ENCODE data around the gene MTCH1. TPM values are rescaled to one million over a fixed set of nuclear protein-coding genes. Genes with fewer than 3 reads are reported as not detected.

MTCH1 gene
- total RNA-seq, 2 experiments from 2014 or later: 131 TPM

GRCh38 chr6:37014667-37015066 lies 28.7 kb upstream of the MTCH1 start:
- H3K27me3 Mint-ChIP-seq: no peaks in the 10 kb centered on the region
- H3K4me3 Mint-ChIP-seq: no peak overlapping the region
- DNase-seq: no peak
- peaks cover 23% of the 10 kb centered on the region for H3K4me1 Mint-ChIP-seq
- H3K9me3 Mint-ChIP-seq: no peaks in the 10 kb centered on the region
- CTCF ChIA-PET: interaction anchor here (1.3 to 19.8 kb wide), 2 partner anchors 194 to 248 kb away, joined by 3 to 786 read pairs; no protein-coding TSS in a partner anchor
- no peaks in the 10 kb centered on the region for H3K36me3 Mint-ChIP-seq (ENCODE audit: low read depth)
- POLR2A ChIA-PET: no interaction called here
- H3K27ac Mint-ChIP-seq: no peak overlapping the region

DNA sequence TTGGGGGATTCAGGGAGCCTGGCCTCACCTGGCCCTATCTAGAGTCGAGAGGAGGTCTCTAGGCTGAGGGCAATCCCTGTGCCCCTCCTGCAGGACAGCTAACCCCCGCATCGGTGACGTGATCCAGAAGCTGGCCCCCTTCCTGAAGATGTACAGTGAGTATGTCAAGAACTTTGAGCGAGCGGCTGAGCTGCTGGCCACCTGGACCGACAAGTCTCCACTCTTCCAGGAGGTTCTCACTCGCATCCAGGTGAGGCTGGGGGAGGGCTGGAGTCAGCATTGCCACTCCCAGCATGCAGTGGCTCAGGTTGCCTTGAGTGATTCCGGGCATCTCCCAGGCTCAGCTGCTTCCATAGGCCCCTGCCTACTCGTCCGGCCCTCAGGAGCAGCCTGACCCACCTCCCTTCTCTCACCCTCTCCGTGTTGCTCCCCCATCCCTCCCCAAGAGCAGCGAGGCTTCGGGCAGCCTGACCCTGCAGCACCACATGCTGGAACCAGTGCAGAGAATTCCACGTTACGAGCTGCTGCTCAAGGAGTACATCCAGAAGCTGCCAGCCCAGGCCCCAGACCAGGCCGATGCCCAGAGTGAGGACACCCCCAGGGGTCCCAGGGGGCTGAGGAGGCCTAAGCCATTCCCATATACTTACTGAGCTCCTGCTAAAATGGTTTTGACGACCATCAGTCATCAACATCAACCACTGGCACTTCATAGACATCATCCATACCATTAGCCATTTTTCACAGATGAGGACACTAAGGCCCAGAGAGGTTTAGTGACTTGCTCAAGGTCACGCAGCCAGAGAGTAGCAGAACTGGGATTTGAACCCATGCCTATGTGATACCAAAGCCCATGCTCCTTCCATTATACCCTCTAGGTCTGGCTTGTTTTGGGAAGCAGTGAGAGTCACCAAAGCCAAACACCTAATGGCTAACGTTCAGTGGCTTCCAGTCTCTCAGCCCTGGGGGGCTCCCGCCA lies 27.8 kb upstream of the MTCH1 start:
- no peak for DNase-seq
- ChIA-PET CTCF (no interaction called here), POLR2A (interaction anchor here (1.0 kb wide), 1 partner anchor 27 kb away, joined by 3 read pairs; no protein-coding TSS in a partner anchor)
- H3K27me3 Mint-ChIP-seq: no peaks in the 10 kb centered on the region
- no peak overlapping the region for H3K27ac Mint-ChIP-seq
- H3K36me3 Mint-ChIP-seq (ENCODE audit: low read depth): no peaks in the 10 kb centered on the region
- H3K4me1 Mint-ChIP-seq: peaks cover 14% of the 10 kb centered on the region
- H3K4me3 Mint-ChIP-seq: no peak overlapping the region
- H3K9me3 Mint-ChIP-seq: no peaks in the 10 kb centered on the region

GRCh38 chr6:37011656-37012378 lies 25.8 kb upstream of the MTCH1 start:
- Mint-ChIP-seq H3K36me3 (ENCODE audit: low read depth) (no peaks in the 10 kb centered on the region), H3K9me3 (no peaks in the 10 kb centered on the region), H3K4me1 (peaks cover 14% of the 10 kb centered on the region), H3K27ac (no peak overlapping the region), H3K4me3 (no peak overlapping the region), H3K27me3 (no peaks in the 10 kb centered on the region)
- ChIA-PET CTCF (interaction anchor here (0.9 kb wide), 1 partner anchor 10 kb away, joined by 3 read pairs; no protein-coding TSS in a partner anchor), POLR2A (interaction anchor here (1.4 to 1.7 kb wide), 2 partner anchors 26 to 137 kb away, joined by 3 to 4 read pairs; partner anchors contain the start of gene MTCH1)
- no peak for DNase-seq

DNA sequence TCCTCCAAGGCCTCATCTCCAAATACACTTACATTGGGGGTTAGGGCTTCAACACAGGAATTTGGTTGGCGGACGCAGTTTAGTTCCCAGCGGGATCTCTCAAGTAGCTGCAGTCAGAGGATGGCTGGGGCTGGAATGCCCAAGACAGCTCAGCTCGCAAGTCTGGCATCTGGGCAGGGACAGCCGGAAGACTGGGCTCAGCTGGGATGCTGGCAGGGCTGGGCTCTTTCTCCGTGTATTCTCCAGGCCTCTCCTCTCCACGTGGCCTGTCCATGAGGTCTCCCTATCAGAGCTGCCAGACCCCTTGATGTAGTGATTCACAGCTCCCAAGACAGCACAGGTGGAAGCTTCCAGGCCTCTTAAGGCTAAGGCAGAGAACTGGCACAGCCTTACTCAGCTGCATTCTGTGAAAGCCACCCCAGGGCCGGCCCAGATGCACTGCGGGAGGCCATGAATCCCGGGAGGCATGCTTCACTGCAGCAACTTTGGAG lies 24.5 kb upstream of the MTCH1 start:
- Mint-ChIP-seq H3K9me3 (no peaks in the 10 kb centered on the region), H3K27me3 (no peaks in the 10 kb centered on the region), H3K4me3 (no peak overlapping the region), H3K27ac (no peak overlapping the region), H3K4me1 (peaks cover 27% of the 10 kb centered on the region), H3K36me3 (ENCODE audit: low read depth) (no peaks in the 10 kb centered on the region)
- CTCF ChIA-PET: no interaction called here
- POLR2A ChIA-PET: interaction anchor here (1.3 to 1.7 kb wide), 3 partner anchors 23 to 135 kb away, joined by 3 to 4 read pairs (median 3); partner anchors contain the start of gene MTCH1
- DNase-seq: no peak

GRCh38 chr6:37008484-37009465 lies 22.8 kb upstream of the MTCH1 start:
- no peaks in the 10 kb centered on the region for H3K9me3 Mint-ChIP-seq
- DNase-seq: no peak

DNA sequence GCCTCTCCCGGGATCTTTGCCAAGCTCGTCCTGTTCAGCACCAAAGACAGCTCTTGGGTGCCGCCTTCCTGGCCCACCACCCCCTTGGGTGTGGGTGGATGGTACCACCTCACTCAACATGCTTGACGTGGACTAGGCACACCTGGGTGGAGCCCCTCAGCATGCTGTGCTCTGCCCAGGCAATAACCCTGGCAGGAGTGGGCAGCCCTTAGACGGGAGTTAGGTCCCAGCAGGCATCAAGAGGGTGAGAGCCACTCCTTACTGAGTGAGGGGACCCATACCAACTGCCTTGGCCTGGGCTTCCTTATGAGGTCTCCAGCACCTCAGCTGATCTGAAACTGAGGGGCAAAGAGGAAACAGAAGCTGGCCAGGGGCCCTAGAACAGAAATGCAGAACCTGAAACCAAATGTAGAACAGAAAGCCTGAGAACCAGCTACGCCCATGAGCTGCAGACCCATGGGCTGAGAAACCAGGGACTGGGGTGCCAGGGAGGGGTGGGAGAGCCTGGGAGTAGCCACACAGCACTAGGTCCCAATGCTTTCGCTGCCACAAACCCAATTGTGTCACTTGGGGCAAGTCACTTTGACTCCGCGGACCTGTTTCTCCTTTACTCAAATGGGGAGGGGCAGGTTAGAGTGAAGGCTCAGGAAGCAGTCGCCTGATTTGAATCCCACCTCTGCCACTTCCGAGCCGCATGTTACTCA lies 21.5 kb upstream of the MTCH1 start:
- POLR2A ChIA-PET: interaction anchor here (0.8 to 2.9 kb wide), 7 partner anchors 11 to 132 kb away, joined by 3 to 15 read pairs (median 5); partner anchors contain the start of genes C6orf89, MTCH1 and PPIL1
- CTCF ChIA-PET: interaction anchor here (0.6 to 3.2 kb wide), 9 partner anchors 11 to 373 kb away, joined by 3 to 28 read pairs (median 5); partner anchors contain the start of genes C6orf89 and MTCH1
- DNase-seq: no peak
- H3K27ac Mint-ChIP-seq: no peak overlapping the region
- H3K27me3 Mint-ChIP-seq: no peaks in the 10 kb centered on the region
- no peak overlapping the region for H3K4me3 Mint-ChIP-seq
- H3K36me3 Mint-ChIP-seq (ENCODE audit: low read depth): no peaks in the 10 kb centered on the region
- H3K9me3 Mint-ChIP-seq: no peaks in the 10 kb centered on the region
- H3K4me1 Mint-ChIP-seq: peaks cover 29% of the 10 kb centered on the region

More at GRCh38 chr6:37008484-37009465, 22.8 kb upstream of the MTCH1 start:
- Mint-ChIP-seq H3K4me1 (peaks cover 29% of the 10 kb centered on the region), H3K4me3 (no peak overlapping the region), H3K27me3 (no peaks in the 10 kb centered on the region), H3K27ac (no peak overlapping the region), H3K36me3 (ENCODE audit: low read depth) (no peaks in the 10 kb centered on the region)
- ChIA-PET CTCF (interaction anchor here (0.7 to 3.2 kb wide), 3 partner anchors 8 to 11 kb away, joined by 3 to 28 read pairs (median 4); no protein-coding TSS in a partner anchor), POLR2A (no interaction called here)

GRCh38 chr6:37006793-37007339 lies 20.9 kb upstream of the MTCH1 start:
- Mint-ChIP-seq H3K27me3 (no peaks in the 10 kb centered on the region), H3K27ac (no peak overlapping the region), H3K4me1 (peaks cover 29% of the 10 kb centered on the region), H3K4me3 (peak overlapping the region; percentile 62), H3K36me3 (ENCODE audit: low read depth) (no peaks in the 10 kb centered on the region), H3K9me3 (no peaks in the 10 kb centered on the region)
- CTCF ChIA-PET: interaction anchor here (0.5 to 3.2 kb wide), 12 partner anchors 12 to 374 kb away, joined by 3 to 28 read pairs (median 4); partner anchors contain the start of genes C6orf89 and MTCH1
- DNase-seq: no peak
- POLR2A ChIA-PET: interaction anchor here (0.8 to 2.9 kb wide), 7 partner anchors 12 to 131 kb away, joined by 3 to 15 read pairs (median 5); partner anchors contain the start of genes C6orf89, MTCH1 and PPIL1

DNA sequence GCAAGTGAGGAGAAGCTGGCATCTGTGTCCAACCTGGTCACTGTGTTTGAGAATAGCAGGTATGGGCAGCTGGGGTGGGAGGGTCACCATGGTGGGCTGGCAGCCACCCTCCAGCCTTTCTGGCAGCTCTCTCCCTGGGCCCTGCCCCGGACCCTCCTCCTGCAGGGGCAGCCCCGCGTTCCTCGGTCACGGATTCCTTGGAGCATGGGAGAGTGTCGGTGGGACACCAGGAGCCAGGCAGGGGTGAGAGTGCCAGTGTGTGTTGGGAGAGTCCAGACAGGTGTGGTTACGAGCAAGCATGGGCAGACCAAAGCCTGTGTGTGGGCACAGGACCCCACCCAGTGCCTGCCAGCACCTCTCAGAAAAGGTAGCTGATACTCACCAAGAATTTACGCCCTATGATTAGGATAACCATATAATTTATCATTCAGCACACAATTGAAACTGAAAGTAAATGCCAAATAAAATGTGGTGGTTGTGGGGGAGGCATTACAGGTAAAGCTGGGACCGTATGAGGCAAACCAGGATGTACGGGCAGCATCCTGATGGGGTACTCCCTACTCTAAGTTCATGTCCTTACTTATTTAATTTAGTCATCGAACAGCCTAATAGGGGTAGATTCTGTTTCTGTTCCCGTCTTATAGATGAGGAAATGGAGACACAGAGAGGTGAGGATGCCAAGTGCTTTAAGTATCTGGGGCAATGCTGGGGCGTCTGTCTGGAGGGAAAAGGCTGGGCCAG lies 20.0 kb upstream of the MTCH1 start:
- no peaks in the 10 kb centered on the region for H3K27me3 Mint-ChIP-seq
- H3K4me3 Mint-ChIP-seq: peak overlapping the region; percentile 62
- ChIA-PET CTCF (interaction anchor here (0.5 to 3.2 kb wide), 10 partner anchors 13 to 246 kb away, joined by 3 to 28 read pairs (median 4); partner anchors contain the start of genes C6orf89 and MTCH1), POLR2A (interaction anchor here (1.7 to 2.9 kb wide), 4 partner anchors 12 to 131 kb away, joined by 5 to 15 read pairs (median 9); partner anchors contain the start of genes C6orf89, MTCH1 and PPIL1)
- no peaks in the 10 kb centered on the region for H3K36me3 Mint-ChIP-seq (ENCODE audit: low read depth)
- peaks cover 29% of the 10 kb centered on the region for H3K4me1 Mint-ChIP-seq
- no peaks in the 10 kb centered on the region for H3K9me3 Mint-ChIP-seq
- DNase-seq: no peak
- peak overlapping the region; percentile 31 for H3K27ac Mint-ChIP-seq

- H3K4me1 Mint-ChIP-seq: peaks cover 29% of the 10 kb centered on the region
- no peak for DNase-seq
- H3K27me3 Mint-ChIP-seq: no peaks in the 10 kb centered on the region
- H3K27ac Mint-ChIP-seq: peak within 1 kb of the TSS; percentile 31
- H3K36me3 Mint-ChIP-seq (ENCODE audit: low read depth): no peaks in the 10 kb centered on the region
- CTCF ChIA-PET: interaction anchor here (0.7 to 3.2 kb wide), 7 partner anchors 13 to 223 kb away, joined by 3 to 28 read pairs (median 5); partner anchors contain the start of genes C6orf89 and MTCH1
- POLR2A ChIA-PET: interaction anchor here (1.7 to 2.9 kb wide), 4 partner anchors 13 to 130 kb away, joined by 5 to 15 read pairs (median 9); partner anchors contain the start of genes C6orf89, MTCH1 and PPIL1
- H3K9me3 Mint-ChIP-seq: no peaks in the 10 kb centered on the region
- peak within 1 kb of the TSS; percentile 62 for H3K4me3 Mint-ChIP-seq
Observed at GRCh38 chr6:37005061-37005810, 19.2 kb upstream of the MTCH1 start, which contains the start of gene FGD2. Gene FGD2 (plus strand): TSS chr6:37005655. CDS start chr6:37005818, 163 bp downstream.
